Measurements from ENCODE around the gene FBXL13. TPM values are rescaled to one million over a fixed set of nuclear protein-coding genes. Genes with fewer than 3 reads are reported as not detected.

FBXL13 gene
- total and polyA plus RNA-seq, 2 of the 8 experiments (the other 6 are each of a cell fraction or from before 2014, with no cell fraction given), result 1.2 to 2.8 TPM

- Histone ChIP-seq H2AFZ (ENCODE audit: low read length) (no peak overlapping the region), H2BK120ac (replicated peaks; ENCODE audit: low read depth, low read length) (no peak overlapping the region), H2BK15ac (ENCODE audit: low read length) (no peak overlapping the region), H3K79me2 (ENCODE audit: control insufficient read depth in 1 of 2, insufficient read depth in 2 of 2, low read length in 2 of 2) (no peaks in the 10 kb centered on the region), H3K4me1 (replicated peaks in 1 of 4; ENCODE audit: control insufficient read depth in 3 of 4, insufficient read depth in 4 of 4, low read length in 3 of 4) (no peaks in the 10 kb centered on the region), H4K5ac (ENCODE audit: insufficient read length, low read depth, low read length) (no peak overlapping the region), H3K4me3 (ENCODE audit: extremely low read depth in 1 of 4, insufficient read depth in 2 of 4, low read depth in 3 of 4, low read length in 4 of 4) (no peak overlapping the region), H3K27me3 (replicated peaks in 1 of 4; ENCODE audit: control insufficient read depth in 3 of 4, extremely low read depth in 1 of 4, insufficient read depth in 3 of 4, low read length in 3 of 4) (no peaks in the 10 kb centered on the region; a peak in 1 of 7 replicates), H2BK12ac (ENCODE audit: low read depth, low read length) (no peak overlapping the region), H4K20me1 (replicated peaks in 1 of 2; ENCODE audit: control insufficient read depth in 1 of 2, insufficient read depth in 2 of 2, low read length in 2 of 2) (no peaks in the 10 kb centered on the region), H3K4ac (replicated peaks; ENCODE audit: insufficient read length, low read depth, low read length) (no peak overlapping the region), H3K23me2 (ENCODE audit: low read depth, low read length) (no peaks in the 10 kb centered on the region), H2AK5ac (ENCODE audit: low read depth, low read length) (no peak overlapping the region), H2BK20ac (ENCODE audit: low read length) (no peak overlapping the region), H3K36me3 (ENCODE audit: control insufficient read depth in 2 of 4, insufficient read depth in 4 of 4, low read length in 3 of 4) (no peaks in the 10 kb centered on the region), H2BK5ac (ENCODE audit: low read depth, low read length) (no peak overlapping the region), H3K18ac (ENCODE audit: extremely low read depth, low read length) (no peak overlapping the region), H3K14ac (ENCODE audit: insufficient read length) (no peak overlapping the region), H3K27ac (ENCODE audit: low read depth, low read length) (no peak overlapping the region), H3K4me2 (ENCODE audit: insufficient read depth in 1 of 2, low read depth in 2 of 2, low read length in 2 of 2) (no peak overlapping the region), H3K23ac (ENCODE audit: insufficient read length) (peak overlapping the region; percentile 77), H3K9me3 (ENCODE audit: insufficient read depth in 2 of 2, low read depth in 1 of 2, low read length in 1 of 2) (no peaks in the 10 kb centered on the region), H4K91ac (replicated peaks; ENCODE audit: insufficient read length, low read length) (no peak overlapping the region), H3K56ac (replicated peaks; ENCODE audit: insufficient read length, low read depth, low read length) (no peak overlapping the region), H3K9ac (replicated peaks in 1 of 4; ENCODE audit: extremely low read depth in 1 of 4, low read depth in 3 of 4, low read length in 3 of 4) (no peak overlapping the region), H3K79me1 (ENCODE audit: low read depth, low read length) (no peaks in the 10 kb centered on the region), H4K8ac (ENCODE audit: extremely low read depth, insufficient read depth, low read length) (no peak overlapping the region)
- WGBS, 2 experiments (ENCODE audit: extremely low coverage in 1 of 2, insufficient coverage in 1 of 2, insufficient read length in 1 of 2, insufficient replicate concordance in 2 of 2, low coverage in 1 of 2, low lambda C conversion rate in 2 of 2, missing lambda C conversion rate in 1 of 2), result 93% methylated on average over 3 of the region's 3 CpGs; no CpG with 5 or more reads in 1 of the 2 experiments
- ChIA-PET POLR2A (ENCODE audit: partially characterized antibody) (no interaction called here), CTCF (ENCODE audit: partially characterized antibody) (interaction anchor here (0.8 to 1.9 kb wide), 3 partner anchors 14 to 21 kb away, joined by 3 to 5 read pairs (median 3); no protein-coding TSS in a partner anchor)
- no peak for DNase-seq (ENCODE audit: low read depth in 1 of 2, low spot score in 2 of 2)
- FAIRE-seq, result no peak
- TF ChIP-seq SRF (IDR thresholded peaks at IDR 0.05; ENCODE audit: low read depth, low read length) (no peak), SP2 (IDR thresholded peaks at IDR 0.05; ENCODE audit: low read length) (no peak)
Observed at GRCh38 chr7:102895602-102896001, 179.0 kb downstream of the FBXL13 start.

Measured in H1 (cell line).